NCI-H146 treated with DMSO at 0.1 percent for 48 hours (cell line): ENCODE measurements around the gene PTTG1.
"Not testable (repeated sequence)": the region's sequence is repeated elsewhere in the genome, so short reads cannot be mapped to it uniquely, and the experiment has no call there.

Experiments
- DNase-seq: peaks from one replicate; lab custom pipeline; 2025; ENCODE audit not compliant: unreplicated experiment; lab: John Stamatoyannopoulos, UW

The PTTG1 gene

DNA sequence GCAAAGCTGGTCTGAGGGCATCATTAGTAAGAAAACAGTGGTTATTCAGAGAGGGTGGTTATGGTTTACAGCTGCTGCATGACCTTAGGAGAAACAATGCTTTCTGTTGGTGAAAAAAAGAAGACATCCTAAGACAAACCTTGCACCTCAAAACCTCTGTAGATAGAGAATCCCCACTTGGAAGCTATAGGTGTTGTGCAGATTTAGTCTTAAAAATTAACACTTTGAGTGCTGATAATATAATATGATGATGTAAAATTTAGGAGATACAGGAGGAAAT is 1.4 kb upstream of the PTTG1 start:
- DNase-seq: no peak

- DNase-seq: peak; percentile 65
Measured at GRCh38 chr5:160423099-160423498, 1.4 kb downstream of the PTTG1 start.

GRCh38 chr5:160427607-160428006 is 6.0 kb downstream of the PTTG1 start:
- DNase-seq: no peak

DNA sequence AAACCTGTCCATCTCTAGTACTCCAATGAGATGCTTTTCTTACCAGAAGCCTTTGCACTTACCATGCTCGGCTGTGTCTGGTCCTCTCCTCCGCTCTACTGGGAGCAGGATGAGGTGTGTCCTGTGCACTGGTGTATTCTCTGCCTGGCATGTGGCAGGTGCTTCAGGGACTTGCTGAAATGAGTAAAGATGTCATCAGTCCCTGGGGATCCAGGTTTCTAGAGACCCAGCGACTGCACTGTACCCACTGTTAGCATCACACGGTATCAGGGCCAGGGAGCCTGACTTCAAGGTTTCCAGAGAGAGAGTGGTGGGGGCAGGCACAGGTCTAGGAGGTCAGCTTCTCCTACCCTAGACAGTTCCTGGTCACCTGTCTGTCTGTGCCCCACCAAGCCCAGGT is 10.5 kb downstream of the PTTG1 start:
- DNase-seq: no peak

- no peak for DNase-seq
Measured at GRCh38 chr5:160432787-160433186, 11.1 kb downstream of the PTTG1 start.

- peak; percentile 45 for DNase-seq
Measured at GRCh38 chr5:160434022-160434531, 12.4 kb downstream of the PTTG1 start.

DNA sequence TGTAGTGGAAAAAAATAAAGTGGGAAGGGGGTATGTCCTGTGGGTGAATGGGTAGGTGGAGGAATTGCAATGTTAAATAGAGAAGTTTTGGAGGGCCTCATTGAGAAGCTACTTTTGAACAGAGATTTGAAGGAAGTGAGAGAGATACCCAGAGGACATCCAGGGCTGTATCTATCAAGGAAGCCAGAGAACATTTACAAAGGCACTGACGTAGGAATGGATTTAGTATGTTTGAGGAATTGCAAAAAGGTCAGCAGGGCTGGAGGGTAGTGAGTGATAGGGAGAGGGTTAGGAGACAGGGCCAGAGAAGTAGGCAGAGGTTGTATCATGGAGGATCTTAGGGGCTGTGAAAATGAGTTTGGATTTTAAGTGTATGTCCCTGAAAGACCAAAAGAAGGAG is 13.9 kb downstream of the PTTG1 start:
- no peak for DNase-seq

DNA sequence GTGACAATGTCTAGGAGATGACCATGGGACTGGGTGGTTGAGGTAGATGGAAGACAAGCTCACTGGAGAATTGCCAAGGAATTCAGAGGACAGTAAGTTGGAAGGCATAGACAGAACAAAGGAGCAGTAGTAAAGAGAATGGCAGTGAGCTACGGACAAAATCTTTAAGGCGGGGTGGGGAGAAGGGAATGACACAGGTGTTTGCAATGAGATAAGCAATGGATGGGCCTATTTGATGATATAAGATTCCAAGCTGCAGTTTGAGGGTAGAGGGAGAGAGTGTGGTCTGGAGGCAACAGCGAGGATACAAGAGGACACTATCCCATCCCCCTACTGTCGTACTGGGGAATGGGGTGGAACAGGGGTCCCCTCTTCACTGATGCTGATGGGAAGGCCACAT is 14.4 kb downstream of the PTTG1 start:
- DNase-seq: no peak

- not testable (repeated sequence) for DNase-seq
Measured at GRCh38 chr5:160436661-160437060, 15.0 kb downstream of the PTTG1 start.

- DNase-seq: no peak
Measured at GRCh38 chr5:160437271-160437670, 15.6 kb downstream of the PTTG1 start.

DNA sequence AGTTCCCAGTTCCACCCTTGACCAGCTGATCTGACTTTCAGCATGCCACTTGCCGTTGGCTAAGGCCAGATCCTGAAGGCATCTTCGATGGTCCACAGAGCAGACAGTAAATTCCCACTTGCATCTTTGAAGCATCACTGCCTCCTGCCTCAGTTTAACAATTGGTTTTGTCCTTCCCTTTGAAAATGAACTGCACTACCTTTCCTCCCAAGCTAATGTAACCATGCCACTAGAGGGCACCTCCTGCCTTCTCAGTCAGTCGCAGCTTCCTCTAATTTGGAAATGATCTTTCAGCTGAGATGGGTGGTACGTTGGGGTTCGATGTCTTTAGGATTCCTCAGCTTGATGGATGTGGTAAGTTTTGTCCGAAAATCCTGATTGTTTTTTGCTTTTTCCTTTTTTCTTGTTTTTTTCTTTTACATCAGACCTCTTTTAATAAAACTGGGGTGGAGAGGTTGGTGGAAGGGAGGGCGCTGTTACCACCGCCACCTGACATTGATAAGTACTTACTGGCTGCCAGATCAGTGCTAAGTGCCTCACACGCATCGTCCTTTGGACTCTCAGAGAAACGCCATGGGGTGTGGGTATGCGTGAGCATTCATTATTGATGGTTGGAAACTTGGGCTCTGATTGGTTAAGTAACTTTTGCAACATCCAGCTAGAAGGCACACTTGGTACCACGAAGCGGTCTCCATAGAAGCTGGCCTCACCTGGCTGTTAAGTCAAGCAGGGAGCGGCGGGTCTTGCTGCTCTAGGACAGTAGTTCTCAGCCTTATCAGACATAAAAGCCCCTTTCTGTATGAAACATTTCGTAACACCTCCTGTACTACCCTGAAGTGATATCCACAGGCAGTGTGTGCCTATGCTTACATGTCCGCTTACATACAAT is 16.9 kb downstream of the PTTG1 start:
- DNase-seq: peak; percentile 53

DNA sequence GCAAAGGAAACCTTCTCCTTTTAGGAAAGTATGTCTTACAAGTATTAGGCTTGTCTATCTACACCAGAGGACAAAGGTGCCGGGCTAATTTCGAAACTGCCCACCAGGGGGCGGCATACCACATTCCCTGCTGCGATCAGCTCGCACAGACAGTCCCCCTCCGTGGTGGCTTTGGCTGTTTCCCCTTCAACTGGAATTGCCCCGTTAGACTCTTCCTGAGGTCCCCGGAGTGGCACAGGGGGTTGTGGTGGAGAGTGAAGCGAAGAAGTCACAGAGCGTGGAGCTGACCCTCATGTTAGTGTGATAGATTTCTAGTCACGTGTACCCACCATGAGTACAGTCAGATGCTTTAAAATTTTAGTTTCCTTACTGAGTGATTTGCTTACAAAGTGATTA is 17.5 kb downstream of the PTTG1 start:
- DNase-seq: peak; percentile 53

- DNase-seq: no peak
Measured at GRCh38 chr5:160441311-160441781, 19.7 kb downstream of the PTTG1 start.

GRCh38 chr5:160442824-160443431 is 21.3 kb downstream of the PTTG1 start:
- no peak for DNase-seq

DNA sequence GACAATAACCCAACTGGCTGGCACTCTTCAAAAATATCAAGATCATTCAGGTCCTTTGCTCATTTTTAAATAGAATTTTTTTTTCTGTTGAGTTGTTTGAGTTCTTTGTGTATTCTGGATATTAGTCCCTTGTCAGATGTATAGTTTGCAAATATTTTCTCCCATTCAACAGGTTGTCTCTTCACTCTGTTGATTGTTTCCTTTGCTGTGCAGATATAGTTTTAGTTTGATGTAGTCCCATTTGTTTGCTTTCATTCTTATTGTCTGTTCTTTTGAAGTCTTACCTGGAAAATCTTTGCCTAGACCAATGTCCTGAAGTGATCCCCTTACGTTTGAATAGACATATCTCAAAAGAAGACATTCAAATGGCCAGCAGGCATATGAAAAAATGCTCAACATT is 22.8 kb downstream of the PTTG1 start:
- DNase-seq: no peak

GRCh38 chr5:160445132-160445531 is 23.5 kb downstream of the PTTG1 start:
- no peak for DNase-seq

GRCh38 chr5:160445751-160446150 is 24.1 kb downstream of the PTTG1 start:
- DNase-seq: no peak

GRCh38 chr5:160448886-160449285 is 27.2 kb downstream of the PTTG1 start:
- no peak for DNase-seq

- DNase-seq: no peak
Measured at GRCh38 chr5:160449458-160449857, 27.8 kb downstream of the PTTG1 start.

DNA sequence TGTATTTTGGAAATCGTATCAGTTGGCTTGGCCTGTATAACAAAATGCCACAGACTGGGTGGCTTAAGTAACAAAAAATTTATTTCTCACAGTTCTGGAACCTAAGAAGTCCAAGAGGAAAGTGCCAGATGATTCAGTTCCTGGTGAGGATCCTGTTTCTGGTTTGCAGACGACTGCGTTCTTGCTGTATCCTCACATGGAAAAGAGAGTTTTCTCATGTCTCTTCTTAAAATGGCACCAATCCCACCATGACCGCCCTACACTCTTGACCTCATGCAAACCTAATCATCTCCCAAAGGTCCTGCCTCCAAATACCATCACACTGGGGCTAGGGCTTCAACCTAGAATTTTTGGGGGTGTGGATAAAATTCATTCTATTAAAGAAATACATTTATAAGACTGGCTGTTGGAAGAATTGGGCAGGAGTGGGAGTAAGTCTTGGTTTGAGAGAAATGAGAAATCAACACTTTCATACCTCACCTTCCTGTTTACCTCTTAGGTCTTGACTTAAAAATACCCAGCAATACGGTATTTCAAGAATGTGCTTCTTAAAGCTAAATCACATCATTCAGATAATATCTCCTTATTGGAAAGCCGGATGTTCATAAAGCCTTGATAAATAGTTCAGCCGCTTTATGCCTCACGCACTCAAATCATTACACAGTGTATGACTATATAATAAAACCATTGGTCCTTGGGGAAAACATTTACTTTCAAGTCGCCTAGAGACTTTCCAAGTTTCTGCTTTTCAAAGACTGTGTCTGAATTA is 28.7 kb downstream of the PTTG1 start:
- DNase-seq: no peak

DNA sequence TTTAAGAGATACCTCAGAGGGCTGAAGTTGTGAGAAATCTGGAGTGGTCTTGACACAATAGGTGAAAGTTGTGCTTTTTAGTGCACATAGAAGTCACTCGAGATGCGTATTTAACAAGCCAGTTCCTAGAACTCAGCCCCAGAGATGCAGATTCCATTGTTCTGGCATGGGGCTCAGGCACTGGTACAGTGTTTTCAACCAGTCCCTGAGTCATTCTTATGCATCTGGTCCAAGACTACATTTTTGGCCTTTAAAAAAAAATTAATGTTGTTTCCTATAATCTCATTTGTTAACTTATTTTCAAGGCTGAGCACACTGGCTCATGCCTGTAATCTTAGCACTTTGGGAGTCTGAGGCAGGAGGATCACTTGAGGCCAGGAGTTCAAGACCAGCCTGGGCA is 29.6 kb downstream of the PTTG1 start:
- no peak for DNase-seq

DNA sequence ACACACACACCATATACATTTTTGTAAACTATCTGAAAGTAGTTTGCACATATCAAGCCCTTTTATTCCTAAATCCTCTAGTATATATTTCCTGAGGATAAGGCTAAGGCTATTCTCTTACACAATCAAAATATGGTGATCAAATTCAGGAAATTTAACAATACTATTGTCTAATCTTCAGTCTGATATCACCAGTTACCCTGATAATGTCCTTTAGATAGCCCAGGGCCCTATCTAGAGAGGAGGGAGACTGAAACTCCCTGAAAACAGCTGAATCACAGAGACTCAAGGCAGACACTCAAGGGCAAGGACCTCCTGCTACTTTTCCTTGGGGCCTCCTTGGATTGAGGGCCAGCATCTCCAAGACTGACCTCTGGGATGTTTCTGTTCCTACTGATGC is 30.4 kb downstream of the PTTG1 start:
- DNase-seq: no peak
